H54 (cell line): ENCODE measurements around the gene CCL14.
"Not testable (repeated sequence)": the region's sequence is repeated elsewhere in the genome, so short reads cannot be mapped to it uniquely, and the experiment has no call there.

Experiments used
- DNase-seq: peaks from one replicate; pipeline ENCODE4 v3.0.0; 2011; ENCODE audit warnings: low spot score, mixed read lengths; ENCODE audit not compliant: insufficient read length
- FAIRE-seq: peaks from 3 replicates; lab custom pipeline; 2011; peaks lifted over from hg19 to GRCh38; lab: Jason Lieb, UNC
- POLR2A ChIP-seq: IDR thresholded peaks from 2 replicates; pipeline ENCODE4 v1.6.1; 2011; ENCODE audit warnings: low read depth, mild to moderate bottlenecking, low read length

CCL14 gene

DNA sequence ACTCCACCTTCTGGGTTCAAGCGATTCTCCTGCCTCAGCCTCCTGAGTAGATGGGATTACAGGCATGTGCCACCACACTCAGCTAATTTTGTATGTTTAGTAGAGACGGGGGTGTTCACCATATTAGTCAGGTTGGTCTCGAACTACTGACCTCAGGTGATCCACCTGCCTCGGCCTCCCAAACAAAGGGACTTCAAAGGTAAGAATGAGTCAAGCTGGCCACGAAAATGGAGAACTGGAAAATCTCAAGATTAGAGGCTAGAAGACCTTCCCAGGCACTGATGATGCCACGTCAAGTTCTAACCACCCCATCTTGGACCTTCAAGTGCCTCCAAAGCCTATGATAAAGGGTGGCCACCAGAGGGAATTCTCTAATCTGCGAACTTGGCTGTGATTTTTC is 16.1 kb upstream of the CCL14 start:
- no peak for DNase-seq
- no peak for TF ChIP-seq POLR2A
- no peak for FAIRE-seq

GRCh38 chr17:36001862-36002603 is 15.5 kb upstream of the CCL14 start:
- no peak for TF ChIP-seq POLR2A
- FAIRE-seq = no peak
- no peak for DNase-seq

- FAIRE-seq (no peak), DNase-seq (no peak)
- TF ChIP-seq POLR2A = no peak
Observed at GRCh38 chr17:36001110-36001771, 14.7 kb upstream of the CCL14 start, which contains the start of gene CCL15. CCL15 (minus strand) TSS chr17:36001553; CDS start chr17:36001492, 61 bp downstream.

DNA sequence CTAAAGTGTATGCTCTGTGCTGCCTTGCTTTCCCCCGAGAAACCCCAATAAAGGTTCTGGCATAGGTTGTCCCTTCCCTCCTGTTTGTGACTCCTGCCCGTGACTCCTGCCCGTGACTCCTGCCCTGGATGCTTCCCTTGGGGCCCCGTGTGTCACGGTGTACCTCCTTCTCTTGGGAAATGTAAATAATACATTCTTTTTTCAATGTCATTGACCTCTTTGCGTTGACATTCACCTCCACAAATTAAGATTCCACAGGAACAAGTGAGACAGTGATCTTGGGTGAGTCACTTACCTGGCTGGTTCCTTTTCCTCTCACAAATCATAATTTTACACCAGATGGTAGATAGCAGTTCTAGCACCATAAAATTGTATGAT is 14.2 kb upstream of the CCL14 start:
- DNase-seq = no peak
- TF ChIP-seq POLR2A = no peak
- FAIRE-seq = no peak

DNA sequence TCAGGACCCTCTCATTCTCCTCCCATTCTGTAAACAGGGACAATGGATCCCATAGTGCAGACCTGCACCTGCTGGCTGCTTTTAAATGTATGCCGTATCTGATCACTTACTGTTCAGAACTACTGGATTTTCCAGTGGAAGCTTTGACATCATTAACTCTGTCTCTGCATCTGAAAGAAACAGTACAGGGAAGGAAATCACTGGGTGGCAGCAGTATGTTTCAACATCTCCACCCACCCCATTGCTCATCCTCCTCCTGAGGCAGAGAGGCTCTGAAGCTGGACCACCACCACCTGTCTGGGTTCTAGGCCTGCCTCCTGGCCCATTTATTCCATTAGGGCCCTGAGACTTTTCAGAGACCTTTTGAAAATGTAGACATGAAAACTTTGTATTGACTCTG is 12.2 kb upstream of the CCL14 start:
- FAIRE-seq (no peak), DNase-seq (no peak)
- no peak for TF ChIP-seq POLR2A

- DNase-seq = no peak
- FAIRE-seq = no peak
- no peak for TF ChIP-seq POLR2A
Observed at GRCh38 chr17:35998018-35998545, 11.6 kb upstream of the CCL14 start.

DNA sequence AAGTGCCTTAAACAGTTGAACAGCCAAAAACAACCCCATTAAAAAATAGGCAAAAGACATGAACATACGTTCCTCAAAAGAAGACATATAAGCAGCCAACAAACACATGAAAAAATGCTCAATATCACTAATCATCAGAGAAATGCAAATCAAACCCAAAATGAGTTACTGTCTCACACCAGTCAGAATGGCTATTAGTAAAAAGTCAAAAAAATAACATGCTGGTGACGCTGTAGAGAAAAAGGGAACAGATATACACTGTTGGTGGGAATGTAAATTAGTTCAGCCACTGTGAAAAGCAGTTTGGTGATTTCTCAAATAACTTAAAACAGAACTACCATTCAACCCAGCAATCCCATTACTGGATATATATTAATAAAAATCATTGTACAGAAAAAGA is 8.8 kb upstream of the CCL14 start:
- FAIRE-seq, DNase-seq: not testable (repeated sequence)

DNA sequence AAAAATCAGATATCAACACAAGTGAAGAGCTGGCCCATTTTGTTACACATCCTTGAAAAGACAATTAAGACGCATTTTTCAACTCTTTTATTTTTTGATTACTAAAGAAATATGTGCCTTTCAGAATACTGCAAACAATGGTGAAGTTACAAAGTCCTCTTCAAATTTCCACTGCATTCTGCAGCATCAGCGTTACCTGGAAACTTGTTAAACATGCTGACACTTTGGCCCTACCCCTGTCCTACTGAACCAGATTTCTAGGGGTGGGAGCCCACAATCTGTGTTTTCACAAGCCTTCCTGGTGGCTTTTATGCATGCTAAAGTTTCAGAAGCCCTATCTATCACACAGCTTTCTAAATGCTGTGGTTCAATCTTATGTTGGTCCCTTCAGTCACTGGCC is 4.5 kb upstream of the CCL14 start:
- DNase-seq (no peak), FAIRE-seq (no peak)
- no peak for TF ChIP-seq POLR2A

DNA sequence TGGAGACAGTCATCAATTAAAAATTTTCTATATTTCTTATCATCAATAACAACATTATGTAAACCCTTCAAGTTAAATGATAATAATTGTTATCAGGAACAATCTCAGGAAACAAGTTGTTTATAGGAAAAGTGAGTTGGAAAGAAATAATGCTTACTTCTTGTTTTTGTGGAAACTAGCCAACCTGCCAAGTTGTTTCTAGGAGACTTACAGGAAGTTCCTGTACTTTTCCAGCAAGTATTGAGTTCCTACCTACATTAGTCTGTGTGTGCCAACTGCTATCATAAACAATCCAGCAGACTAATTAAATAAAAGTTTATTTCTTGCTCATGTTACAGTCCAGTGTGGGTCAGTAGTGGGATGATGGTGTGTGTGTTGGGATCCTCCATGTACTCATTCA is 1.6 kb upstream of the CCL14 start:
- FAIRE-seq (no peak), DNase-seq (no peak)
- TF ChIP-seq POLR2A = no peak

- no peak for TF ChIP-seq POLR2A
- no peak for FAIRE-seq
- no peak for DNase-seq
Observed at GRCh38 chr17:35984140-35984539, 2.4 kb downstream of the CCL14 start.

GRCh38 chr17:35982409-35983191 is 3.9 kb downstream of the CCL14 start:
- TF ChIP-seq POLR2A = no peak
- DNase-seq (no peak), FAIRE-seq (no peak)

GRCh38 chr17:35981908-35982330 is 4.6 kb downstream of the CCL14 start:
- FAIRE-seq (no peak), DNase-seq (no peak)
- TF ChIP-seq POLR2A = no peak

- no peak for TF ChIP-seq POLR2A
- FAIRE-seq = no peak
- DNase-seq = no peak
Observed at GRCh38 chr17:35981246-35981645, 5.3 kb downstream of the CCL14 start, which contains the start of gene CCL16. CCL16 (minus strand) TSS chr17:35981497; CDS start chr17:35981420, 77 bp downstream.

GRCh38 chr17:35978346-35978745 is 8.2 kb downstream of the CCL14 start:
- FAIRE-seq (no peak), DNase-seq (no peak)
- TF ChIP-seq POLR2A = no peak

DNA sequence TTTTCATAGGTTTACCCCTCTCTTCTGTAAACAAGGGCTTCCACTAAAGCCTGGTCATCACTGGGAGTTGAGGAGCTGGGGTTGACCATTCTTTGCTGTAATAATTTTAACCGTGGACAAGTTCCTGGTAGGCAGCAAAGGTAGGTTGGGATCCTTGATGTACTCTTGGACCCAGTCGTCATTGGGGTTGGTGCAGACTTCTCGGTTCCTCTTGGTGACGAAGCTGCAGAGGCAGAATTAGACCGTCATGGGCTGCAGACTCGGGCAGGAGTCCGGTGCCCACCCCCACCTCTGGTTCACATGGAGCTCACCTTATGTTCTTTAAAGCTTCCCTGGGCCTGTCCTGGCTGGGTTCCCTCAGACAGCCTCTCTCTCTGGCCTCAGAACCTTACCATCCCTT is 9.0 kb downstream of the CCL14 start:
- no peak for FAIRE-seq
- DNase-seq = no peak
- TF ChIP-seq POLR2A = no peak
